ENCODE results near the gene IFITM5.
"Not testable (repeated sequence)": the region's sequence is repeated elsewhere in the genome, so short reads cannot be mapped to it uniquely, and the experiment has no call there.

The IFITM5 gene

DNA sequence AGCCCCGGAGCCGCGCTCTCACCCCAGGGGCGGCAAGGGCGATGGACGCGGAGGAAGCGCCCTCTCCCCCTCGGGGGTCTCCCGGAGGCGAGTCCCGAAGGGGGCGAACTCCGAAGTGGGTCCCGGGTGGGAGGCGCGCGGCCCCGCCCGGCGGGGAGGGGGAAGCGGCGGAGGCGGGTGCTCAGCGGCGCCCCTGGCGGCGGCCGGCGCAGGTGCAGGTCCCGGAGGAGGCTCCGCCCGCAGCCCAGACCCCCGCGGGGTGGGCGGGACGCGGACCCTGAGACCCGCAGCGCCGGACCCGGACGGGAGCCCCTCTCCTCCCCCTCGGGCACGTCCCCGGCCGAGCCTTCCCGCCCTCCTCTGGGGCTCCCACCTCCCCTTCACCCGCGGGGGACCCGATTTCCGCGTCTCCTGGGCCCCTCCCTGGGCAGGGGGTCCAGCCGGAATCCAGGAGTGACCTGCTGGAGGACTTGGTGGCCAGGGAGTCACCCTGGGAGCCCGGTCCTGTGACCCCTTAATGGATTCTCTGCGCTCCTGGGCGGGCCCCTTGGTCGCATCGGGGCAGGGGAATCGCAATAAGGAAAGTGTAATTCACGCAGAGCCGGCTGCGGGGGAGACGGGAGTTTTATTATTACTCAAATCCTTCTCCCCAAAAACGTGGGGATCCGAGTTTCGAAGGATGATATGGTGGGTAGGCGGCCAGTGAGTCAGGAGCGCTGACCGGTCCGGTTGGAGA is 11.9 kb upstream of the IFITM5 start:
- not testable (repeated sequence) for DNase-seq

DNA sequence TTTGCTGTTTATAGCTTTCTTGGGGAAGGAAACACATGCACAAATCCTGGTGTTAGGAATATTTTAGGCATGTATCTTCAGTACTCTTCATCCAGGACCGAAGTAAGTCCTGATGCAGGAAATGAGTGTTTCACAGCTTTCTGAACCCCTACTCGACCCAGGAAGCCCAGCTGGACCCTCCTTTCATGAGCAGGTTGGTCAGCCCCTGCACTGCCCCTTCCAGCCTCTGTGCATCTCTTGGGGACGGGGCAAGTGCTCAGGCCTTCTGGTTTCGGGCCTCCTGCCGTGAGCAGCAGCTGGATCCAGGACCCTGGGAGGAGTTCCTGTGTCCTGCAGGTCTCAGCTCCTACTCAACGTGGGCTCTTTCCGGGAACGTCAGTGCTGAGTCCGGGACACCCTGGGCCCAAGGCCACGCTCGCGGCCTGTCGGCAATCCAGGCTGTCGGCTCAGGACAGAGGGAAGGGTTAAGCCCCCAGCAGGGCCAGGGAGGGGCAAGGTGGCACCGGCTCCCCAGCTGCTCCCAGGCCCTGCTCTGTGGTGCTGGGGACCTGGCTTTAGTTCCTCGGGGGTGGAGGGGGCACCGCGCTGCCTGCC is 10.8 kb upstream of the IFITM5 start:
- not testable (repeated sequence) for DNase-seq

DNA sequence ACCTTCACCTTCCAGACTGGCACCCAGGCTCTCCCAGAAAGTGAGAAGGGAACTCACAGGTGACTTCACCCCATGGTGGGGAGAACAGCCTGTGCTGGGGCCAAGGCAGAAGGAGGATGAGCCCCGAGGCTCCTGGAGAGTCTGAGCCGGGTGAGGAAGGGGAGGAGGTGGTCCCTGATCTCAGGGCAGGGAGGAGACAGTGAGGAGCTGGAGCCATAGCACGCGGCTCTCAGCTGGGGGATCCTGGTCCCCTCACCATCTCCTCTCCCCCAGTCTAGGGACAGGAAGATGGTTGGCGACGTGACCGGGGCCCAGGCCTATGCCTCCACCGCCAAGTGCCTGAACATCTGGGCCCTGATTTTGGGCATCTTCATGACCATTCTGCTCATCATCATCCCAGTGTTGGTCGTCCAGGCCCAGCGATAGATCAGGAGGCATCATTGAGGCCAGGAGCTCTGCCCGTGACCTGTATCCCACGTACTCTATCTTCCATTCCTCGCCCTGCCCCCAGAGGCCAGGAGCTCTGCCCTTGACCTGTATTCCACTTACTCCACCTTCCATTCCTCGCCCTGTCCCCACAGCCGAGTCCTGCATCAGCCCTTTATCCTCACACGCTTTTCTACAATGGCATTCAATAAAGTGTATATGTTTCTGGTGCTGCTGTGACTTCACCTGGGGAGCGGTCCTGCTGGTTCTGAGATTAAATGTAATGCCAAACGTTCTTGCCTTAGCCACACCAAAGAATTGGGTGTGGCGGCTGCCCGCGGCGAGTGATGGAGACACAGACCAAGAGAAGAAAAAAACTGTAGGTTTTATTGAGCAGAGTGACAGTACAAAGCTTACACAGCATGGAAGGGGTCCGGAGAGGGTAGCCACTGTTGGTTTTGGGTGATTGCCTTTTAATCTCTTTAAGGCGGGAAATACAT is 9.7 kb upstream of the IFITM5 start:
- DNase-seq, result peak in 1 of 2 donors; percentile 54

DNA sequence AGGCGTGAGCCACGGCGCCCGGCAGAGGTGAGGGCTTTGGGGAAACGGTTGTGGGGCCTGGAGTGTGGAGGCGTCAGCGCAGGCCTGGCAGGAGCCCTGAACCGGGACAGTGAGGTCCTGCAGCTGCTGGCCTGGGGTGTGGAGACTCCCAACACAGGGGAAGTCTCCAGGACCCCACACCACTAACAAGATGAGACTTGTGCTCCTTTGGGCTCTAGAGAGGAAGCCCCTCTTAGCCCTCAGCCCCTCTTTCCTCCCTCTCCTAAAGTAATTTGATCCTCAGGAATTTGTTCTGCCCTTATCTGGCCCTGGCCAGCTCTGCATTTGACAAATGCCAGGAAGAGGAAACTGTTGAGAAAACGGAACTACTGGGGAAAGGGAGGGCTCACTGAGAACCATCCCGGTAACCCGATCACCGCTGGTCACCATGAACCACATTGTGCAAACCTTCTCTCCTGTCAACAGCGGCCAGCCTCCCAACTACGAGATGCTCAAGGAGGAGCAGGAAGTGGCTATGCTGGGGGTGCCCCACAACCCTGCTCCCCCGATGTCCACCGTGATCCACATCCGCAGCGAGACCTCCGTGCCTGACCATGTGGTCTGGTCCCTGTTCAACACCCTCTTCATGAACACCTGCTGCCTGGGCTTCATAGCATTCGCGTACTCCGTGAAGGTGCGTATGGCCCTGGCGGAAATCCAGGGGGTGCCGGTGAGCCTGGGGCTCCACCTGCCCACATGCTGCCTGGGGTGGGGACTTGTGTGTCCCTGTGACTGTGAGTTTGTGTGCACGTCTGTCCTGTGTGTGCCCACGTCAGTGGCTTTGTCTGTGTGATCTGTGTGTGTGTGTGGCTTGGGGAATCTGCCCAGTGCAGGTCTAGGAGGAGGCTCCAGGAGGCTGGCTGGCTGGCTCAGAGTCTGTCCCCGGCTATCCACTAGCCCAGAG is 8.7 kb upstream of the IFITM5 start, which contains the start of gene IFITM2:
IFITM2 (plus strand) TSS at position 51 of the 943 bp plus-strand sequence; CDS start at position 428, 377 bp downstream.
- DNase-seq, result peak; percentile 62 to 70

DNA sequence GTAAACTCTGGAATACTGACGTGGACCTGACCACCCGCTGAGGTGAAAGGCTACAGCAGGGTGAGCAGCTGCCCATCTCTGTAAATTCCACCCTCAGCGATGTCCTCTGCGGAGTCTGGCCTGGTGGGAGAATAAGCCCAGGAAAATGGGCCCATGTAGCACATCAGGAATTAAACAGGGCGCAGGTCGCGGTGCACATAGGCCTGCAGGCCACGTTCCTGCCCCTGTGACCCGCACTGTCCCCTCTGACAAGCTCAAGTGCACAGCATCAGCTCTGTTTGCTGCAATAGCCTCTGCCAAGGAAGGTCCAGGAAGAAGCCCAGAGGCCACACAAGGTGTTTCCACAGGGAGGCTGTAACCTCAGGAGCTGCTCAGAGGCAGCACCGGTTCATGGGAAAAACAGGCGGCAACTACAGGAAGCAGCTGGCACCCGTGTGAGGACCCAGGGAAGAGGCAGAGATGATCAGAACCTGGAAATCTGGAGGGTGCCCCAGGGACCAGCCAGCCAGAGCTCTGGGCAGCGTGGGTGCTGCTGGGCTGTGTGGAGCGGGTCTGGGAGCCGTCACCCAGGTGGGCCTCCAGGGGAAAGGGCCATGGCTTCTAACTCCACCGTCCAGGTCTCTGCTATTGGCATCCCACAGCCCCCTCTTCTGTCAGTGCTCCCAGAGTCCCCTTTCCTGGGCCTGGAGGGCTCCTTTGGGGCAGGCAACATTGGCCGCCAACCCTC is 7.5 kb upstream of the IFITM5 start:
- DNase-seq, result no peak

DNA sequence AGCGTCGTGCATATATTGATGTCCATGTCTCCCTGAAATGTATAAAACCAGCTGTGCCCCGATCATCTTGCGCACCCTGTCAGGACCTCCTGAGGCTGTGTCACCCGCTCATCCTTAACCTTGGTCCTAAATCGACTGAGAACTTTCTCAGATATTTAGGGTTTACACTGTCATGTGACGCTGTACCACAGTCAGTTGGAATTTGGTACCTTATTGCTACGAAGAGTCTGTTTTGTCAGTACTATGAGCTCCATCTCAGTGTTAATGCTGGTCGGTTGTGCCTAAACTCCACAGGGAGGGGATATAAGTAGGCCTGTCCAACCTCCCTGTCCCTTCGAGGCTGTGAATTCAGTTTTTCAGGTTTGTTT is 6.5 kb upstream of the IFITM5 start:
- no peak for DNase-seq

DNA sequence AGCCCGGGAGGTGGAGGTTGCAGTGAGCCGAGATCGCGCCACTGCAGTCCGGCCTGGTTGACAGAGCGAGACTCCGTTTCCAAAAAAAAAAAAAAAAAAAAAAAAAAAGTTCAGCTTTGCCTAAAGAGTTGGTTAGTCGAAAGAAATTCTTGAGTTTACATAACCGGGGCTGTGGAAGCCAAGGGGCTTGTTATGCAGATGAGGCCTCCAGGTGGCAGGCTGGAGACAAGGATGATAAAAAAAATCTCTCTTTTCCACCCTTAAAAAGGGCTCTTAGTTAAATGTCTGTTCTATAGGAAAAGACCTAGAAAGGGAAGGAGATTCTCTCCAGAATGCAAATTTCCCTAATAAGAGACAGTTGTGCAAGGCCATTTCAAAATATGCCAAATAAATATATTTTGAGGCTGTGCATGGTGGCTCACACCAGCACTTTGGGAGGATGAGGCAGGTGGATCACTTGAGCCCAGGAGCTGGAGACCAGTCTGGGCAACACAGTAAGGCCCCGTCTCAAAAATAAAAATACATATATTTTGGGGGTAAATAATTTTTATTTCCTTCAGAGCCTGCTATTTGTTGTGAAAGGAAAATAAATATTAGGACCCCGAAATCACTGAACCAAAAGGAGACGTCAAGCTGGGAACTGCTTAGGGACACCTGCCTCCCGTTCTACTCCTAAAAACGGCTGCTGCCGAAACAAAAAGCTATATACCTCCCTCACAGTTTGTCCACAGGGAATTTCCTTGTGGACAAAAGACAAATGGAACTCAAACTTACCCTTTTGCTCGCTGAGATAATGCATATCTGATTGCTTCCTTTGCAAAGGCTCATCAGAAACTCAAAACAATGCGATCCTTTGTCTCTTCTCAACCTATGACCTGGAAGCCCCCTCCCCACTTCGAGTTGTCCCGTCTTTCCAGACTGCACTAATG is 5.9 kb upstream of the IFITM5 start:
- DNase-seq, result peak; percentile 68 to 78

DNA sequence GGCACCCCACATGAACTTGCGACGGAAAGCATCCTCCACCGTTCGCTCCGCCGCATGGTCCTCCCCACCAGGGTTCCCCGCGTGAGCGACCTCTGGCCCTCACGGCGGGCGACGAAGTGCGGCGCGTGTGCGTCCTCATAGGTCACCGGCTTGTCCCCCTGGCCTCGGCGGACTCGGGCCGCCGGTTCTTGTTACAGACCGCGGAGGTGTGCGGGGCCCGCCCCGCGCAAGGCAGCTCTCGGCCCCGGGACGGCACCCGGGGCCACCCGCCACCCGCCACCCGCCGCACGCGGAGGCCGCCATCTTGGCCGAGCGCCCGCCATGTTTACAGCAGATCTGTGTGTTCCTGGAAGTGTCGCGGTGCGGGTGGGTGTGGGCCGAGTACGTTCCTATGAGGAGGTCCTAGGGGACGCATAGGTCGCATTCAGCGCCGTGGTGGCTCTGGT is 4.8 kb upstream of the IFITM5 start:
- DNase-seq, result no peak

DNA sequence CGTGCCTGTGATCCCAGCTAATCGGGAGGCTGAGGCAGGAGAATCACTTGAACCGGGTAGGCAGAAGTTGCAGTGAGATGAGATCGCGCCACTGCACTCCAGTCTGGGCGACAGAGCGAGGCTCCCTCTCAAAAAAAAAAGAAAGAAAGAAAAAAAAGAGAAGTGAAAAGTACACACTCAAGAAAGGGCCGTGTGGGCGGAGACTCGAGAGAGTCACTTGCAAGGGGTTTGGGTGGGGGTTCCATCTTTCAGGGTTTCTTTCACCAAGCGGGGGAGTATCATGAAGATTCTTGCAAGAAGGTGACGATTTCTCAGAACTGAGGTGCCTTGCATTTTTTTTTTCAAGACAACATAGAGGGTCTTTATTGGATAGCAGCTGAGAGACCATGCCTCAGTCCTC is 4.0 kb upstream of the IFITM5 start:
- DNase-seq, result no peak

DNA sequence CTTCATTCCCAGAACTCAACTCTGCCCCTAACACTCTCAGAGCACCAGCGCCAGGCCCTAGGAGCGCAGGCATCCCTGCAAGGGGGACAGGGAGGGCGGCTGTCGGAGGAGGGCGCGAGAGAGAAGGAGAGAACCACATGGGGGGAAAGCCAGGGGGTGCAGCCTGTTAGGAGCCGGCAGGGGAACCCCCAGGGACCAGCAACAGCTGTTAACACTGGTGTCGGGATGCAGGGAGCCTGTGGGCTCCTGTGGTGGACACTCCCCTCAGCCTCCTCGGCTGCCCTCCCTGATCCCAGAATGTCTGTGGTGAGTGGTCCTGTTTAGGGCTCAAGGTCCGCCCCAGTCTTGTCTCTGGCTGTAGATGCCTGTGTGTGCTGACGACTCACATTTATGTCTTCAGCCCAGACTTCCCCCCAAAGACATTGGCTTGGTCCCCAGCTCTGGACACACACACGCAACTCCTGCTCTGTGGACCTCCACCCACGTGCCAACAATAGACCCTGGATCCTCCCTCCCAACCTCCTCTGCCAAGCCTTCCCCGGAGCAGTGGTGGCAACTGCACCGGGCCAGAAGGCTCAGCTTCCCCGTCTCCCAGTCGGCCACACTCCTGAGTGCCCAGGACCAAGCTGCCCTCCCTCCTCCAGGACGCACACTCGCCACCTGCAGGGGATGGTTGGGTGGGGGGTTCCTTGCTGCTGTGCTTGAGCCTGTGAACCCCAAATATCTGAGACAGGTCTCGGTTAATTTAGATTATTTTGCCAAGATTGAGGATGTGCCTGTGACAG is 817 bp upstream of the IFITM5 start:
- no peak for DNase-seq

DNA sequence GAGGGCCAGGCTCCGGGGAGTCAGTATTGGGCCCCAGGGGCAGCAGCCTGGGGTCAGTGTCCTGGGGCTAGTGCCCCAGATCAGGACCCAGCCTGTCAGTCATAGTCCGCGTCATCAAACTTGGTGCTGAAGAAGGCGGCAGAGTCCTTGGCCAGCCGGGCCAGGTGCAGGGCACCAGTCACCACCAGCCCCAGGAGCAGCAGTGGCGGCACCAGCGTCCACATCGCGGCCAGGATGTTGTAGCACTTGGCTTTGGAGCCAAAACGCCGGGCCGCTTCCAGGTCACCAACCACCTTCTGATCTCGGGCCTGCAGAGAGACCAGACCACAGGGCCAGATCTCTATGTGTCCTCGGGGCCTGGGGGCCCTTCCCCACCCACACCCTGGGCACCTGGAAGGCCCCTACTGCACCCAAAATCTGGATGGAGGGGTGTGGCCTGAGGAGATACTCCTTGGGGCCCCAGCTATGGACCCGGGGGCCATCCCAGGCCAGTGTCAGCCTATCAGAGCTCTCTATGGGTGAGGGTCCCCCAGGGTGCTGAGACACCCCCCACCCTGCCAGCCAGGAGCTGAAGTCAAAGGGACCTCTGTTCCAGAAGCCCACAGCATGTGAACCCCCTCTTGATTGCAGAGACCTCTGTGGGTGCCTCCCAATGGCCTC is 790 bp downstream of the IFITM5 start:
- DNase-seq, result no peak

DNA sequence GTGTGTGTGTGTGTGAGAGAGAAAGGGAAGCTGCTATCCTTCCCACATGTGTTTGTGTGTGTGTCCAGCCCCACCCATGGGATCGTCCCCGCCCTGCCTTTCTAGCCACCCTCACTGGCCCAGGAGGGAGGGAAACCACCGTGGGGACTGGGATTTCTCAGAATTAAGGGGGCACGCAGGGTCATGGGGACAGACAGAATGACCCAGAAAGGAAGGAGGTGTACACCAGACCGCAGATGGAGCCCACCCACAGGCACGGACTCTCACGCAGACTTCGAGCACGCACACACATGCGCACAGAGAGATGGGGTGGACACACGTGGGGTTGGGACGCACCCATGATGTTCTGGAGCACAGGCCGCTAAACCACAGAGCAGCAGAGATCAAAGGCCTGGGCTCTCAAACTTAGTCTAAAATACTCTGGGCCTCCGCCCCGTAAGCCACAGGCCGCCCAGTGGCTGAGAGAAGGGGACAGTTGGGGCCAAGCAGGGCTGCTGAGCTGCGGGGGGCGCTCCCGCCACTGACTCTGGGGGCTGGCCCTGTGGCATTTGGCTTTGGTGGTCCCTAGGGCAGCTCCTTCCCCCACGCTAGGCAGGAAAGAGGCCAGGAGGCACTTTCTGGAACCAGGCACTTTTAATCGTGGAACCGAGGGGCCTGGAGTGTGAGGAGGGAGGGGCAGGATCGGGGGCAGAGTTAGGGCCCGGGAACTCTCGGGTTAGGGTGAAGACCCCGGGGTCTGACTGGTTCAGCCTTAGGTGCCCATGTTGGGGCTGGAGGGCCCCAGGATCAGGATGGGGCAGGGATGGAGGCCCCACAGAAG is 1.5 kb downstream of the IFITM5 start:
- peak; percentile 51 to 53 for DNase-seq

DNA sequence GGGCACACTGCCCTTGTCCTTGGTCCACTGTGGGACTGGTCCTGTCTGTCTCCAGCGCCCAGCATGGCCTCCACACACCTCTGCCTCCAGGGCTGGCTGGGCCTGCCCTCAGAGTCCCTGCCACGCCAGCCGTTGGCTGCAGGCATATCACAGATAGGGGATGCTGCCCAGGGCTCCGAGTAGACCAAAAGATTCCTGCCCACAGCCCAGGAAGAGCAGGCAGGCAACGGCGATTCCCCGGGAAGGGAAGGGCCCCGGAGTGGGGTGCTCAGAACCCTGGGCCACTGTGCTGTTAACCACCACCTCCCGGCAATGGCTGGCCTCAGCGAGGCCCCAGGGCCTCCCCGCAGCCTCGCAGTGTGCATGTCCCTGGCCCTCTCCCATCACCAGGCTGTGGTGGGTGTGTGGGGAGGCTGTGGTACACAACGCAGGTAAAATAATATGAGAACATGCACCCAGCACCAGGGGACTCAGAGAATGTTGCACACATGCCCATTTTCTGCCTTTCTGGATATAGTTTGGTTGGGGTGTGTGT is 2.2 kb downstream of the IFITM5 start:
- peak in 1 of 2 donors; percentile 20 for DNase-seq

DNA sequence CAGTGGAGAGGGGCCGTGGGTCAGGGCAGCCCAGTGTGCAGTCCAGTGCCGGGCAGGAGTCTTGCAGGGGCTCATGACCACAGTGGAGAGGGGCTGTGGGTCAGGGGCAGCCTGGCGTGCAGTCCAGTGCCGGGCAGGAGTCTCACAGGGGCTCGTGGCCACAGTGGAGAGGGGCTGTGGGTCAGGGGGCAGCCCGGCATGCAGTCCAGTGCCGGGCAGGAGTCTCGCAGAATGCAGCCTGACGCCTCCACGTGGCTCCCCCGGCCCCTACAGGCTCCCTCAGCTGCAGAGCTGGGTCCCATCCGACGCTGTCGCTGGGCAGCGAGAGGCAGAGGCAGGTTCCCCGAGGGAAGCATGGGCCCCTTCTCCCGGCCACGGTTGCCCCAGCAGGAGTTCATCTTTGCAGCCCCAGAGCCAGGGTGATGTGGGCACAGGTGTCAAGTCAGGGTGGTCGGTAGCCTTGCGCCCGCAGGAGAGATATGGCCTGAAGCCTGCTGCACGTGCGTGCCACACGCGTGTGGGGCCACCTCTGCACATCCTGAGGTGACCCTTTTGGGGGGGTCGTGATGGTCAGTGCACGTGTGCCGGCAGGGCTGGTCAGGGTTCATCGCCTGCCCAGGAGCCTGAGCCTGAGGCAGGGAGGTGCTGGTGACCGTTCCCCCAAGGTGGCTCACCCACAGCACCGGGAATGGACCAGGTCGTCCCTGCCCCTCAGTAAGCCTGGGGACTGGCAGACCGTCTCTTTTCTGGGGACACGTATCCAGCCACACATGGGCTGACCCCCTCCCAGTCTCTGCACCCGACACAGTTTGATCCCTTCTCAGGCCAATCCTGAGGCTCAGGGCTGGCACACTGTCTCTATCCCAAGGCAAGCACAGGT is 2.9 kb downstream of the IFITM5 start:
- no peak for DNase-seq

DNA sequence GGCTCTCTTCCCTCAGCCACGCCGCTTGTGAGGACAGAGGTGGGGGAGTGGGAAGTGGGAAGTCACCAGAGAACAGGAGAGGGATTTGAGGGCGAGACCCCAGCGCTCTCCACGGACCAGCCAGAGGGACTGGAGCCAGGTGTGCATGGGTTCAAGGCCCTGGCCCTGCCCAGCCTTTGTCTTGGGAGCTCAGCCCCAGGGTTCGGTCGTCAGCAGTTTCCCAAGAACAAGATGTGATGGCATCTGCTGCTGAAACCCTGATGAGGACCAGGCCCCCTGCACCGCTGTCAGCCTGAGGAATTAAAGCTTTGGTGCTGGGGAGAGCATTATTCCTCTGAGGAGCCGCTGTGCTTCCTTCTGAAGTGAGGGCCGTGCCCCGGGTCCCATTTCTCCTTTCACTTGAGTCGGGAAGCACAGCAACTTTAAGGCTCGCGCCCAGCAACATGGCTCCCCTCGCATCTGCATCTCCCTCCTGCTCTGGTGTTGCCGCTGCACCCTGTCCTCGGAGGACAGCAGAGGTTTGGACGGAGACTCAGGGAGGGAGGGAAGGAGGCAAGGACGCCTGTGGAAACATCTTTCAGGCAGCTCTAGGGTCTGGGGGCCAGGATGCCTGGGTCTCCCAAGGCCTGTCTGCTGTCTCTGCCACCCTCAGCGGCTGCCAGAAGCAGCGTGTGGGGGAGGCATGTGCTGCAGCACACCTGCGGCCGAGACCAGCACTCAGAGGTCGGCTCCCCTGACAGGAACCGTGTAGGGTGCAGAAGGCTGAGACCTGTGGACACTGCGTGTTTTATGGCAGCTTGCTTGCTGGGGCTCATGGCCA is 3.8 kb downstream of the IFITM5 start:
- no peak for DNase-seq

DNA sequence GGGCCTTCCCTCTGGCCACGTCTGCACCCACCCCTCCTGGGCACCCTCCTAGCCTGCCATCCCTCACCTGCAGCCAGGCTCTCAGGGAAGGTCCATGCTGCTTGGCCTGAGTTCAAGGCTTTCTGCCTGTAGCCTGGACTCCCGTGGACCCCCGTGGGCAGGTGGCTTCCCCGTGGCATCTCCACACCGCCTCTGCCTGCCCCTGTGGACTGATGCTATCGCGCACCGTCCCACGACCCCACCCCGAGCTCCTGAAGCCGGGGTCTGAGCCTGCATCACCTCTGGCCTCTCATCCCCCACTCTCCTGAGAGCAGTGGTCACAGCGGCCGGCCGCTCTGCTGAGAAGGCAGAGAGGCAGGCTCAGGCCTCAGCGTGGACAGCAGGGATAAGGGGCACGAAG is 4.5 kb downstream of the IFITM5 start:
- DNase-seq, result no peak

All from CD4-positive, alpha-beta T cell treated with Interleukin-1 beta for 1 hour (primary cell).